Measurements from ENCODE around the gene TMA16. TPM values are rescaled to one million over a fixed set of nuclear protein-coding genes. Genes with fewer than 3 reads are reported as not detected.

TMA16 gene
- total and polyA plus RNA-seq, 2 of the 13 experiments (the other 11 are each of a cell fraction or from before 2014, with no cell fraction given), result 8.1 to 52.5 TPM

DNA sequence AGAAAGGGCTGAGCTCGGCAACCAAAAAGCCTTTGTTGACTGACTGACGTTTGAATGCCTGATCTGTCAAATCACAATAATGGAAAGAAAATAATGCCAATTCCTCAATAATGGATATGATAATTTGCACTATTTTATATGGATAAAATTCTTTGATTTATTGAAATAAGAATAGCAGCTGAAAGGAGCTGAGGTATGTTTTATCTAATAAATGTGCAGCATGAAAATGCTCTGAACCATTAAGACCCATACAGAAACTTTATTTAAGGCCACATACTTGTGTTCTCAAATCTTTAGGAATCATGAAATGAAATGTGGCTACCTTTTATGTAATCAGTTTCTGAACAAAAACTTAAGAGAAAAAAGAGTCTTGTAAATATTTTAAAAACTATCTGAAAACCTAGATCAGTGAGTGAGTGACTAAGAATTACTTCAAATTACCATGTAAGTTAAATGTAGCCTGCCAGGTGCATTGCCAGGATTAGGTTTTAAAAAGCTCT, 69.8 kb downstream of the TMA16 start (continued):
- TF ChIP-seq NFIB (CRISPR knock-in tag; IDR thresholded peaks at IDR 0.05; ENCODE audit: borderline replicate concordance), result no peak

- DNase-seq (ENCODE audit: low spot score), result no peak
- ChIA-PET CTCF (ENCODE audit: low intra/inter-chr PET ratio, low total read pairs) (no interaction called here), POLR2A (no interaction called here)
- Histone ChIP-seq H3K9me3 (ENCODE audit: low read length) (no peaks in the 10 kb centered on the region), H3K4me3 (replicated peaks in 1 of 3; ENCODE audit: insufficient read depth in 1 of 3, low read depth in 2 of 3, low read length in 3 of 3) (no peak overlapping the region), H3K4me2 (ENCODE audit: low read depth, low read length) (peak overlapping the region; percentile 32; the same call in 1 of the 2 replicates), H3K79me2 (ENCODE audit: insufficient read depth, low read length) (no peaks in the 10 kb centered on the region), H3K27me3 (ENCODE audit: control insufficient read depth in 1 of 2, insufficient read depth in 2 of 2, low read length in 2 of 2) (no peaks in the 10 kb centered on the region), H3K27ac (ENCODE audit: extremely low read length, insufficient read depth, low read length) (no peak overlapping the region), H3K4me1 (ENCODE audit: insufficient read depth, low read length) (peaks cover 18% of the 10 kb centered on the region), H3K36me3 (replicated peaks in 1 of 2; ENCODE audit: control insufficient read depth in 1 of 2, insufficient read depth in 2 of 2, low read length in 2 of 2) (no peaks in the 10 kb centered on the region), H3K9ac (ENCODE audit: insufficient read depth, low read depth, low read length) (no peak overlapping the region), H4K20me1 (ENCODE audit: insufficient read depth, low read length) (no peaks in the 10 kb centered on the region), H2AFZ (ENCODE audit: low read length) (no peak overlapping the region)
- FAIRE-seq, result no peak
- in situ Hi-C loops (cut with HindIII; ENCODE audit: extremely low pct_ligation_motif_present, low pct_unique_long_range_greater_than_20kb), result loop anchor here (25.0 kb wide), 1 partner anchor 1172 kb away; no protein-coding TSS in a partner anchor
- WGBS (ENCODE audit: low lambda C conversion rate), result 4% methylated on average over 5 of the region's 5 CpGs
- ATAC-seq, result no peak
- TF ChIP-seq NFATC3 (CRISPR knock-in tag; IDR thresholded peaks at IDR 0.05) (no peak), ZNF775 (CRISPR knock-in tag; IDR thresholded peaks at IDR 0.05; ENCODE audit: borderline replicate concordance) (no peak), ZNF569 (CRISPR knock-in tag; IDR thresholded peaks at IDR 0.05; ENCODE audit: borderline replicate concordance) (no peak), MYPOP (CRISPR knock-in tag; IDR thresholded peaks at IDR 0.05) (no peak), POGZ (CRISPR knock-in tag; IDR thresholded peaks at IDR 0.05) (no peak), ZNF512B (CRISPR knock-in tag; IDR thresholded peaks at IDR 0.05; ENCODE audit: borderline replicate concordance) (no peak), ATF7 (IDR thresholded peaks at IDR 0.05) (no peak), ATF7 (CRISPR knock-in tag; IDR thresholded peaks at IDR 0.05) (no peak), GATA4 (IDR thresholded peaks at IDR 0.05; ENCODE audit: borderline replicate concordance, low read depth) (no peak), ZNF704 (CRISPR knock-in tag; IDR thresholded peaks at IDR 0.05; ENCODE audit: borderline replicate concordance) (no peak), MIER3 (CRISPR knock-in tag; IDR thresholded peaks at IDR 0.05; ENCODE audit: borderline replicate concordance) (no peak)
- TF ChIP-seq, protein P1, sequence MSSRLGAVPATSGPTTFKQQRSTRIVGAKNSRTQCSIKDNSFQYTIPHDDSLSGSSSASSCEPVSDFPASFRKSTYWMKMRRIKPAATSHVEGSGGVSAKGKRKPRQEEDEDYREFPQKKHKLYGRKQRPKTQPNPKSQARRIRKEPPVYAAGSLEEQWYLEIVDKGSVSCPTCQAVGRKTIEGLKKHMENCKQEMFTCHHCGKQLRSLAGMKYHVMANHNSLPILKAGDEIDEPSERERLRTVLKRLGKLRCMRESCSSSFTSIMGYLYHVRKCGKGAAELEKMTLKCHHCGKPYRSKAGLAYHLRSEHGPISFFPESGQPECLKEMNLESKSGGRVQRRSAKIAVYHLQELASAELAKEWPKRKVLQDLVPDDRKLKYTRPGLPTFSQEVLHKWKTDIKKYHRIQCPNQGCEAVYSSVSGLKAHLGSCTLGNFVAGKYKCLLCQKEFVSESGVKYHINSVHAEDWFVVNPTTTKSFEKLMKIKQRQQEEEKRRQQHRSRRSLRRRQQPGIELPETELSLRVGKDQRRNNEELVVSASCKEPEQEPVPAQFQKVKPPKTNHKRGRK (CRISPR knock-in tag; IDR thresholded peaks at IDR 0.05), result no peak
- no TSS peak for BruUV-seq (replicated peaks)
- intact Hi-C loops (cut with micrococcal nuclease; ENCODE audit: unreplicated experiment), result no loop called here
These were observed 71.0 kb downstream of the TMA16 start for GRCh38 chr4:163565226-163566135.

Measured in HepG2 (cell line).